Measurements from ENCODE around the gene MGAT3.
"Not testable (repeated sequence)": the region's sequence is repeated elsewhere in the genome, so short reads cannot be mapped to it uniquely, and the experiment has no call there.

The MGAT3 gene

DNA sequence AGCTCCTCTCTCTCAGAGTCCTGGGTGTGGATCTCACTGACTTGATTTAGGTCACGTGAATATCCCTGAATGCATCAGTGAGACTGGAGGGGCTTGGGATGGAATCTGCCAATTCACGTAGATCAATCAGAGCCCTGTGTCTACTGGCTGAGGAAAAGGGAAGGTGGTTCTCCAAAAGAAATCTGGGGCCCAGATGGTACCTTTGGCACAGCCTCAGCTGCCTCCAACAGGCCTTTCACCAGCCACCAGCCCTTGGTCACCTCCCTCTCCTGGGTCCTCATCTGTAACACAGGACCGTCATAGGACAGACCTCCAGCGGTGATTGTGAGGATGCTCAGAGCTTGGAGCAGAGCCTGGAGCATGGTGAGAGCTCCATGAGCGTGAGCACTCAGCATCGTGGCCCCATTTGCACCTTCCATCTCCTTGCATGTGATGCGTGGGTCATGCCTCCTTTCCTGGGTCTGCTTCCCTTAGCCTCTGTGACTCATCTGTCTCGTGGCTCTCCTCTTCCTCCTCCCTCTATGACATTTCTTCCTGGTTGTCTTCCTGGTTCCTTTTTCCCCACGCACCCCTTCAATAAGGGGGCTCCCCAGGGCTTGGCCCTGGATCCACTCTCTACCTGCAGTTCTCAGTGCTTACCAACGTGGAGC, 37.8 kb downstream of the MGAT3 start:
- no peak for DNase-seq

DNA sequence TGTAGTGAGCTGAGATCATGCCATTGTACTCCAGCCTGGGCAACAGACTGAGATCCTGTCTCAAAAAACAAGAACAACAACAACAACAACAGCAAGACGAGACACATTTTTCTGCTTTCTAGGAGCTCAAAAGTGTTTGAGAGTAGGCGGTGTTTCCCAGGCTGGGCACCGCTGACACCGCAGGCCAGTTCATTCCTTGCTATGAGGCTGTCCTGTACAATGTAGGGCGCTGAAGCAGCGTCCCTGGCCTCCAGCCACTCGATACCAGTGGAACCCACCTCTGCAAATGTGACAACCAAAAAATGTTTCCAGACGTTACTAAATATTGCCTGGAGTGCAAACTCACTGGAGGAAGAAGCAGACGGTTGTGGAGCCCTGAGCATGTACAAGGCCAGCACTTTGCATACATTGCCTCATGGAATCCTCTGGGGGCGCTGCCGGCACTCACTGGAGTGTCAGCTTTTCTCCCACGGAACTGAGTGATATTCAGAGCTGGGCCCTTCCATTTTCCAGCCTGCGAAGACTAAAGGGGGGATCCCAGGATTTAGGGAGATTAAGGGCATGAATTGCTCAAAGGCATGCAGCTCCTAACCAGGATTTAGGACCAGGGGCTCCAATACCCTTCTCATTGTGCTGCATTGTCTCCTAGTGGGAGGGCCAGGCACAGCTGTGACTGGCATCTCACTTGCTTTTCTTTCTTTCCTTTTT, 39.5 kb downstream of the MGAT3 start:
- DNase-seq: no peak

DNA sequence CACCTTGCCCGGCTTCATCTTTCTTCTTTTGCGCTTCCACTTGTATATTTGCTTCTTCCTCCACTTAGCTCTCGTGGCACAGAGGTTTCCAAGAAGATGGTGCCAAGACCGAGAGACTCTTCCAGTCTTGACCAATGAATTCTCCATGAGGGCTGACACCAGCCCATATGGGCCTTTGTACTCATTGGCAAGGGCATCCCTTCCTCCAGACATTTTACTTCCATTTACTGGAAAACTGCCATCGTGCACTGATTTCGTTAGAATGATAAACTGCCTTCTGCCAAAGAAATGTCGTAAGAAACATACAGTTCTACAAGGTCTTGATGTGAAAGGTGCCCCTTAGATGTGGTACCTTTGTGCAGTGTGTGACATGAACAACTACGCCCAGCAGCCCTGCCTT, 40.6 kb downstream of the MGAT3 start:
- DNase-seq: no peak

DNA sequence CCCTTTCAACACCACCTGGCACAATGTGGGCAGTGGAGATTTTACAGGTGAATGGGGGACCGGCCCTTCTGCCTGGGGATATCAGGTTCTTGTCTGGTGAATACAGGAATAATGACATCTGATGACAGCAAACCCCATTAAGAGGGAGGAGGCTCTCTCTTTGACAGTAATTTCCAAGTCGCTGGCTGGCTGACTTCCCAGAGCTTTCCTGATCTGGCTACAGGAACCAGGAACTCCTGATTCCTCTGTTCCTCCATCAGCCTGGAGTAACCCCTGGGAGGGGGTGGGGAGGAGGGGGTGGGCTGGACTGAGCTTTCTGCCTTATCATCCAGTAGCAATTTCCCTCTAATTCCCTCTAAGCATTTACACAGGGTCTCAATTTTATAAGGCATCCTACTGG, 41.6 kb downstream of the MGAT3 start:
- DNase-seq: peak; percentile 92

DNA sequence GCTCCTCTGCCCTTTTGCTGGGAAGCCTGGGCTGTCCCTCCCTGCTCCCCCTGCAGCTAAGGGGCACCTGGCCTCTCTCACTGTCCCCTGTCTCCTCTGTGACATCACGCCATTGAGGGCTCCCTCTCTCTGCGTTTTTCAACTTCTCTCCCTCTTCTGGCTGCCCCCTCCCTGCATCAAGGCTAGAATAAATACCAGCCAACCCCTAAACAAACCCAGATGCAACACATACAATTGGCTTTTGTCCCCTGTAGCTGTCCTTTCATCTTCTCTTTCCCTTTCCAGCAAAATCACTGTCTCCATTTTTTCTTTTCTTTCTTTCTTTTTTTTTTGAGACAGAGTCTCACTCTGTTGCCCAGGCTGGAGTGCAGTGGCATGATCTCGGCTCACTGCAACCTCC, 42.0 kb downstream of the MGAT3 start:
- DNase-seq: no peak

DNA sequence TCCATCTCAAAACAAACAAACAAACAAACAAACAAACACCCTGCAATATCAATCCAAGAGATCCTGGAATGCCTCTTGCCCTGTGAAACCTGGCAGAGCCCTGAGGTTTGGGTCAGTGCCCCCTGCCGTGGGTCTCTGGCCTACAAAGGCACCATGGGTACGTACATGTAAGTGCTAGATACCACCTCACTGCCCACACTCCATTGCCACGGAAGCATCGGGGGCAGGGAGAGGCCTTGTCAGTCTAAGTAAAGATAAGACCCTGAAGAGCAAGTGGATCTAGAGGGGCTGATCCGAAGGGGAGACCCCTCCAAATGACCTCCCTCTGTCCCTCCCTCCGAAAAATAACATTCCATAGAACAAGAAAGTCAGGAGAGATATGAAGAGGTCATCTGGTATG, 43.3 kb downstream of the MGAT3 start:
- no peak for DNase-seq

DNA sequence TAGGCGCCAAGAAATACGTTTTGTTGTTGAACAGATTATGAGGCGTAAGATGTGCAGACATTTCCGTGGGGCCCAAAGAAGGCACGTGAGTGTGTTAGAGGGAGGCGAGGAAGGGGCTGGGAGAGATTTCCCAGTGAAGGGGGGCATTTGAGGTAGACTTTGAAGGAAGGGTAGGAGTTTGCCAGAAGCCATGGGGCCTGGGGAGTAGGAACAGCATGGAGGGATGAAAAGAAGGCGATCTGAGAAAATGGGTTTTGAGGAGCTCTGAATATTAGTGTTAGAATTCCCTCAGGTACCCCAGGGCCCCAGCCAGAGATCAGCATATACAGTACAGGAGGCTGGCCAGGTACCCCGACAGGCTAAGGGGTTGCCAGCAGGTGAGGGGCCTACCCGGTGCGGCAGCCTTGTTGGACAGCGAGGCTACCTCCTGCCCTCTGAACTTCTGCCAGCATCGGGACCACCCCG, 44.9 kb downstream of the MGAT3 start:
- no peak for DNase-seq

DNA sequence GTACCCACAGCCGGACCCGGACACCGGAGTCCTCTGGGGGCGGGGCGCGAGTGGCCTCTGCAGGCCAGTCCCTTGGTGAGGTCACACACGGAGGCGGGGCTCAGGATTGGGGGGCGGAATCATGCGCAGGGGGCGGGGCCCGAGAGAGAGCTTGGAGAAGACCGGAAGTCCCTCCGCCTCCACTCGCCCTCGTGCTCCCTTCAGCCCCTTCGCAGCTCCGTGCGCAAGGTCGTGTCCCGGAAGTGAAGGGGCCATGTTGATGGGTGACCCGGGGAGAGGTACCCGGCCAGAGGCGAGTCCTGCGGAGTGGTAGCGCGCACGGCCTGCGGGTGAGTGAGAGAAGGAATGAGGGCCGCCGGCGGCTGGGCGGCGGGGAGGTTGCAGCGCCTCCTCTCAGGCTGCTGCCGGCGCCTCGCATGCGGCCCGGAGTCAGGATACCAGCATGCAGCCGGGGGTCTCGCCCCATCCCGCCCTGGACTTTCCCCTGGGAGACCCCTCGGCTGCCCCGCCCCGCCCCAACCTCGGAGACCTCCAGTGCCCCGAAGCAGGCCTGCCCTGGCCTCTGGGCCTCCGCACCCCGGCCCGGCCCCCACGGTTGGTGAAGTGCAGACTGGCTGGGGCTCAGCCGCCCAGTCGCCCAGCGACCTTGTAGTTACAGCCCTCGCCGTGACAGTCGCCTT, 45.4 kb downstream of the MGAT3 start, which contains the start of gene MIEF1:
TSS of gene MIEF1 (plus strand) at position 182 of the 680 bp plus-strand sequence. CDS start 9,005 bp downstream, outside the sequence.
- DNase-seq: peak; percentile 89

DNA sequence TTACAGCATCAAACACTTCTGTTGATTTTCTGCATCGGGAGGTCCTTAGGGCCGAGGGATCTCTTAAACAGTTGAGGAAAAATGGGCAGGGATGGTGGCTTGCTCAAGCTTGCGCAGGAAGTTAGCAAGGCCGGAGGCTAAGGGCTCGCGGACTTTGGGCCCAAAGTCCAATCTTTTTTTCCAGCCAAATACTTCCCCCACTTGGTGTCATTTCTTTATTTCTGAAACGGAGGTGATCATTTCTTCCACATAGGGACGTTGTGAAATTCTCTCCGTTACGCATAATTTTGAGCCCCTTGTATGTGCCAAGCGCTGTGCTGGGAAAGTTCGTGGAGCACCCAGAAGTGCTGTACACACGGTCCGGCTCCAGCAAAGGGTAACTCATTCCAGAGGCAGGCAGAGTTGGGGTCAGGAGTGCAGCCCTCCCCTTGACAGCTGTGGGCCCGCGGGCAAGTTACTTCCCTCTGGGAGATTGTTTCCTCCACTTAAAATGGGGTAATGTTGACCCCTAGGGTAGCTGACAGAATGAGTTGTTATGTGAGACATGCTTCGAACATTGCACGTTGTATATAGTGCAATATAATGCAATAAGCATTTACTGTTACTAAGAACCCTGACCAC, 46.1 kb downstream of the MGAT3 start:
- no peak for DNase-seq

DNA sequence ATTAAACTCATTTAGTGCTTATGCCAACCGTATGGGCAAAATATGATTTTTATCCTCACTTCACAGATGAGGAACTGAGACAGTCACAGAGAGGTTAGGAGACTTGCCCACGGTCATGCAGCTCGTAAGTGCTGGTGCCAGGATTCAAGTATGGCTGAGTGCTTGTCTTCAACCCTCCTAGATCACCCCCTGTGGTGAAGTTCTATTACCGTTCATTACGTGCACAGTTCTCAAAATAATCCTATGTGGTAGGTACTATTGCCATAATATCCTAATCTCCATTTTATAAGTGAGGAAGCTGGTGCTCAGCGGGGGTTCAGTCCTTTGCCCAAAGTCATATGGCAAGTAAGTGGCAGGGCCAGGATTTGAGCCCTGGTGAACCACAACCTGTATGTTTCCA, 46.8 kb downstream of the MGAT3 start:
- no peak for DNase-seq

DNA sequence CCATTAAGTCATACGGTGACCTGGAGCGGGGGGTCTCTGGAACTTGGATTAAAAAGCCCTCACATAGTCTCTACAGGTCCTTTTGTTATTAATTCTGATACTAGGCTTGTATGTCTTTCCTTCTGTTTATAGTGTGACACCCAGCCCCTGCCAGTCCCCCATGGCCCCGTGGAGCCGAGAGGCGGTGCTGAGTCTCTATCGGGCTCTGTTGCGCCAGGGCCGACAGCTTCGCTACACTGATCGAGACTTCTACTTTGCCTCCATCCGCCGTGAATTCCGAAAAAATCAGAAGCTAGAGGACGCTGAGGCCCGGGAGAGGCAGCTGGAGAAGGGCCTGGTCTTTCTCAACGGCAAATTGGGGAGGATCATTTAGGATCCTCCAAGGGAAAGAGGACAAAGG, 47.3 kb downstream of the MGAT3 start:
- DNase-seq: no peak

DNA sequence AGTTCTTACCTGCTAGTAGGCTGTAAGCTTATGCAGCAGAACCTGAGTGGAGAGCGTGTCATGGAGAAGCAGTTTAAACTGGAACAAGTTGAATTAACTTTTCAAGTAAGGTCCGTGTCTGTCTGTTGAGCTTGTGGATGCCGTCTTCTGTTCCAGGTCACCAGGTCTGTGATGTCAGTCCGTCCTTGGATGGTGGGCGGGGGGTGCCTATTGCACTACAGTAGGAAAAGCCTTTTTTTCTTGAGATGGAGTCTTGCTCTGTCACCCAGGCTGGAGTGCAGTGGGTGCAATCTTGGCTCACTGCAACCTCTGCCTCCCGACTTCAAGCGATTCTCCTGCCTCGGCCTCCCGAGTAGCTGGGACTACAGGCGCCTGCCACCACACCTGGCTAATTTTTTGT, 50.2 kb downstream of the MGAT3 start:
- not testable (repeated sequence) for DNase-seq

DNA sequence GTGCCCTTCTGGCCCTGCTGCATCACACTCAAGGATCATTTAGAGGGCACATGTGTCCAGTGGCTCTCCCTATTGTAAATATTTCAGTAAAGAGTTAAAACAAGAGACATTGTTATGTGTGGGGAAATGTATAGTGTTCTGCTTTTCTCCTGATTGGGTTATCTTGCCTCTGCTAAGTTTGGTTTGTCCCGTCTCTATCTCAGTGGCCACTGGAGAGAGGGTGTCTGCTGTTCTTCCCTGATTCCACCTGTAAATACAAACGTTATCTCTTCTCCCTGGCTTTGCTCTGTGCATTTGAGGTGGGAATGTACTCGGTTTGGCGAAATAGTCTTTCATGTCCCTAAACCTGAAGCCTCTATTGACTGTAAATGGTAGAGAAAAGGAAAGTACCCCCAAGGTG, 51.6 kb downstream of the MGAT3 start:
- no peak for DNase-seq

DNA sequence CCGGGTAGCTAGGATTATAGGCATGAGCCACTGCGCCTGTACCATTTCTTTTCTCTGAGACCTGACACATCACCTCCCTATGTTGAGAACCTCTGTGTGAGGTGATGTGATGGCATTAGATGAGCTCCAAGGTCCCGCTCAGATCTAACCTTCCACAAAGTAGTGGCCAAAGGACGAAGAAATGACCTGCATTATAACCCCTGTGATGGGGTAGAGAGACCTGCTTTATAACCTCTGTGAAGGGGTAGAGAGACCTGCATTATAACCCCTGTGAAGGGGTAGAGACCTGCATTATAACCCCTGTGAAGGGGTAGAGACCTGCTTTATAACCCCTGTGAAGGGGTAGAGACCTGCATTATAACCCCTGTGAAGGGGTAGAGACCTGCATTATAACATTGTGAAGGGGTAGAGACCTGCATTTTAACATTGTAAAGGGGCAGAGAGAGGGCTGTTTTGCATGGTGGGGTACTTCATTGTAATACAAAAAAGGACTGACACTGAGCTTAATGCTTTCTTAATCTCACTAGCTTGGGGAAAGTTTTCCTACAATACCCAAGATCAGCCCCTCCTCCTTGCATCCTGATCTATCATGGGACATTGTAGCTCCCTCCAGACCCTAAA, 53.8 kb downstream of the MGAT3 start:
- DNase-seq: no peak

DNA sequence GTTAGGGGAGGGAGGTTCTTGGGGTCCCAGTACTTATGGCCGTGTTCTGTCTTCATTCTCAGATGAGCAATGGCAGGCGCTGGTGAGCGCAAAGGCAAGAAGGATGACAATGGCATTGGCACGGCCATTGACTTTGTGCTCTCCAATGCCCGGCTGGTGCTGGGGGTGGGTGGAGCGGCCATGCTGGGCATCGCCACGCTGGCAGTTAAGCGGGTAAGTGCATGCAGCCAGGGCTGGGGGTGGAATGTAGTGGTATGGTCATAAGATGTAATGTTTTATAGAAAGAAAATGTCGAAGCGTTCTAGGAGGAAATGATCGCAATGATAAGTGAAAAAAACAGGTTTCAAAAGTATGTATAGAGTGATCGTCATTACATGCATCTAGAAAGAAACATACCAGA, 54.4 kb downstream of the MGAT3 start:
- no peak for DNase-seq

DNA sequence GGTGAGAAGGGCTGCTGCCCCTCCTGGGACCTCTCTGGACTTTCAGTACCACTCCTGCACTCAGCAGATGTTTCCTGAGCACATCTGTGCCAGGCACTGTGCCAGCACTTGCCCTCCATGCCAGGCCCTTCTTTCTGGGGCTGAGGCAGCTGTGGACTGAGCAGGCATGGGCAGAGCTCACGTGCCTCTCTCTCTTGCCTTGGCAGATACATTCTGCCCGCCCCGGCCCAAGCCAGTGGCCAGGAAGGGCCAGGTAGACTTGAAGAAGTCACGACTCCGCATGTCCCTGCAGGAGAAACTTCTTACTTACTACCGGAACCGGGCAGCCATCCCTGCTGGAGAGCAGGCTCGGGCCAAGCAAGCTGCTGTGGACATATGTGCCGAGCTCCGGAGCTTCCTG, 55.2 kb downstream of the MGAT3 start:
- DNase-seq: no peak

DNA sequence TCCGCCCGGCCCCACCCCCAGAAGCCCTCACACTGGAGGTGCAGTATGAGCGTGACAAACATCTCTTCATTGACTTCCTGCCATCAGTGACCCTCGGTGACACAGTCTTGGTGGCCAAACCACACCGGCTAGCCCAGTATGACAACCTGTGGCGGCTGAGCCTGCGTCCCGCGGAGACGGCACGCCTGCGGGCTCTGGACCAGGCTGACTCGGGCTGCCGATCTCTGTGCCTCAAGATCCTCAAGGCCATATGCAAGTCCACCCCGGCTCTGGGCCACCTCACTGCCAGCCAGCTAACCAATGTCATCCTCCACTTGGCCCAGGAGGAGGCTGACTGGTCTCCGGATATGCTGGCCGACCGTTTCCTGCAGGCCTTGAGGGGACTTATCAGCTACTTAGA, 57.0 kb downstream of the MGAT3 start:
- no peak for DNase-seq

DNA sequence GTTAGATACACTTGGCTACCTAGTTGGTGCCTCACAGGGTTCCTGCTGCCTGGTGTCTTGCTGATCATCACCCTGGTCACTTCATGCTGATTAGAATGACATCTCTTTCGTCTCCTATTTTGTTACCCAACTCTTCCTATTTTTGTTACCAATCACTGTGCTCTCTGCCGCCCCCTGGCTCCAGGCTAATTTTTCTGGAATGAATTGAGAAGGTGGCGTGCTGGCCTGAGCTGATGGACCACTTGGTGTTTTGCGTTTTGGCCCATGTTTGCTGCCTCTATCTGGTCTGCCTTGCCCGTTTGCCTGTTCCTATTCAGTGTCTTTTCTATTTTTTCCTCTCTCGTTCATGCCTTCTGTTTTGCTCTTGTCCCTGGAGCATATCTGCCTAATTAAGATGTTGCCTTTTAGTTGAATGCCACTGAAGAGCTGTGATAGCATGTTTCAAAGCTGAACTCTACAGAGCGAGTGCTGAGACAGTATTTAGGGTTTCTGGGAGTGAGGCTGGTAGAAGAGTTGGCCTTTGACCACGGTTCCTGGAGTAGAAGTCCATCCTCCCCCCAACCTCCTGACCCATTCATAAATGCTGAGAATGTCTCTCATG, 57.7 kb downstream of the MGAT3 start:
- DNase-seq: no peak

DNA sequence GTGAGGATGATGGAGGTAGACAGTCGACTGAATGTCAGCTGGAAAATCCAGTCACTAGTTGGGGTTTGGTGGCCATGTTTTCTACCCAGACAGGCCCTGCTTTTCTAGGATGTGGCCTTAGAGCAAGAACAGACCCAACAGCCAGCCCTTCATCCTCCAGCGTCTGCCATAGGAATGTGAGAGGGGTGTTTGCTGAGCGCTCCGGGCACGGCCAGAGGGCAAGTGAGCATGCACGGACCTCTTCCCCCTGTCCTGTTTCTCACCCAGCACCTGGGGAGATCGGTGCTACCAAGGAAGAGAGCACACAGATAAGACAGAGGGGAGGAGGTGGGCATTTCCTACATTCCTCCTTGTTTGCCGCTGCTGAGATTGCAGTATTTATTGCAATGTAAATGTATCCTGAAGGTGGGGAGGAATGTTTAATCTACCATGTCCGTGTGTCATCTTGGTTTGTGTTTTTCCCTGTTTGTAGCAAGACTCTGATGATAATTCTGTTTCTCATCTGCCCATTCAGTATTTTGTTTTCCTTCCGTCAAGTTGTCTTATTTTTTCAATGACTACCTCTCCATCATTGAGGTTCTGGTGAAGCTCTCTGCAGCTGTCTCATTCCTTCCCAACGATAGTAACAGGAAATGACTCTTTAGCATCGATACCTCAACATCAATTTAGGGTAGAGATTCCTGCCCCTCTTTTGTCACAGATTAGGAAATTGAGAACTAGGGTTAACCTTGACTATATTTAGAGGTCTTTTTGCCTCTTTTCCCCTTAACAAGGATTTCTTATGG, 58.6 kb downstream of the MGAT3 start:
- no peak for DNase-seq

DNA sequence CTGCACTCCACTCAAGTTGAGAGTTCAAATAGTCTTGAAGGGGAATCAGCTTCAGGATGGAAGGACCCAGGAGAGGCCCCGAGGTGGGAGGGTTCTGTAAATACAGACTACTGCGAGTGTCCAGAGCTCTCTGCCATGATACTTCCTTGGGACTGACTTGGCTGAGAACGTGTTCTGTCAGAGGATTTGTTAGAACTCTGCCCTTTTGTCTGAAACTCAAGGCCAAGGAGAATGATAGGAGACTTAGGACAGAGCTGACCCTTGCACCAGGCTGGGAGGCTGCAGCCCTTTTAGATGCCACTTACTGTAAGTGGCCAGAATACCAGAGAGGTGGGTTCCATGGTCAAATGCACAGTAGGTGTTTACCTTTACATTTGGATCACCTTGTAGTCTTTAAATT, 60.7 kb downstream of the MGAT3 start:
- no peak for DNase-seq

DNA sequence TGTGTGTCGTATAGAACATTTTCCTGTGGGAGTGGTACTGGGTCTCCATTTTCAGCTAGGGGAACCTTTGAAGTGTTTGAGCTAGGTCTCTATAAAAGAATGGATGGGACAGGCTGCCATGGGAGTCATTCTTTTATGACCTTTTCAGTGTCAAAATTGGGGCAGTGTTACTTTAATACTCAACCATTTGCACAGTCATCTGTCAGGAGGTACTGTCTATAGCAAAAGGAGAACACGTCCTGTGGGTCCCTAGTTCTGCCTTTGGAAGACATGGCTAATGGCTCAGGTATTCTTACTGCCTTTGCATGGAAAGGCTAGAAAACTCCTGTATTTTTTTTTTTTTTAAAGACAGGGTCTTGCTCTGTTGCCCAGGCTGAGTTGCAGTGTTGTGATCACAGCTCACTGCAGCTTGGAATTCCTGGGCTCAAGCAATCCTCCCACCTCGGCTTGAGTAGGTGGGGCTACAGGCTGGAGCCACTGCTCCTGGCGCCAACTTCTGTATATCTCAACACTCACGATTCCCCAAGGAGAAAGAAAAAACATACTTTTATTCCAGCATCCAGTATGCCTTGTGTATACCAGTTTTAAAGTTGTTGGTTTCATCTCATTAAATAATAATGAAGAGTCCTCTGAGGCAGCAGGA, 61.5 kb downstream of the MGAT3 start:
- DNase-seq: no peak
